Aorta (tissue), 5 donors: Measurements from ENCODE around the gene FAM83F. TPM values are rescaled to one million over a fixed set of nuclear protein-coding genes. Genes with fewer than 3 reads are reported as not detected.
"Not testable (repeated sequence)": the region's sequence is repeated elsewhere in the genome, so short reads cannot be mapped to it uniquely, and the experiment has no call there.

Experiments
- ATAC-seq: fragments of 200-7000 bp; cut with Tn5 transposase; one replicate; pipeline ENCODE4 v1.9.1; 2022; ENCODE audit warnings: moderate library complexity; ENCODE audit not compliant: low FRiP score
- DNase-seq, 2 donors: peaks; one replicate each; pipeline ENCODE4 v3.0.0-alpha.2; 2020
- H3K27ac ChIP-seq, 2 donors: one replicate each; pipeline ENCODE4 v1.5.1; 2013; ENCODE audit warnings: low read length in 2 of 2, mild to moderate bottlenecking in 2 of 2, moderate library complexity in 2 of 2, control low read depth in 1 of 2, inconsistent platforms in 1 of 2, low read depth in 1 of 2
- H3K27me3 ChIP-seq, 2 donors: one replicate each; pipeline ENCODE4 v1.6.1; 2013; ENCODE audit warnings: control low read depth in 1 of 2, low read length in 1 of 2, mild to moderate bottlenecking in 1 of 2, moderate library complexity in 1 of 2; ENCODE audit not compliant: insufficient read depth in 2 of 2, control insufficient read depth in 1 of 2
- H3K36me3 ChIP-seq, 2 donors: one replicate each; pipeline ENCODE4 v1.6.1; 2013; ENCODE audit warnings: control low read depth in 1 of 2, low read length in 1 of 2, mild to moderate bottlenecking in 1 of 2; ENCODE audit not compliant: insufficient read depth in 2 of 2, control insufficient read depth in 1 of 2
- H3K4me1 ChIP-seq, 2 donors: one replicate each; pipeline ENCODE4 v1.6.1; 2013; ENCODE audit warnings: low read length in 2 of 2, control low read depth in 1 of 2, mild to moderate bottlenecking in 1 of 2, moderate library complexity in 1 of 2; ENCODE audit not compliant: insufficient read depth in 2 of 2, control insufficient read depth in 1 of 2
- H3K4me3 ChIP-seq, 2 donors: one replicate each; pipeline ENCODE4 v1.5.1; 2013; ENCODE audit warnings: low read length in 2 of 2, control low read depth in 1 of 2, mild to moderate bottlenecking in 1 of 2
- H3K9me3 ChIP-seq: one replicate; pipeline ENCODE4 v1.6.1; 2013; ENCODE audit warnings: mild to moderate bottlenecking, low read length; ENCODE audit not compliant: control insufficient read depth
- WGBS, 2 donors: extraction: QIAGEN DNeasy Blood & Tissue Kit; methylation state at CpG; one replicate each; pipeline ENCODE4 v1.1.7; 2013; 5-methylcytosine and 5-hydroxymethylcytosine counted together
- intact Hi-C, 2 donors: fragments of 100-400 bp; cut with DNase I; formaldehyde crosslinking; loops; one replicate each; pipeline versions ENCODE4 v1.14.2 to v1.15.0; 2022
- long read RNA-seq, 2 donors: library from polyadenylated mRNA; unstranded; transcript quantifications; one replicate each; pipeline ENCODE4 v2.0.0, GENCODE V29; 2020 to 2021
- polyA plus RNA-seq, 2 donors: library from polyadenylated mRNA; stranded (reverse); fragments of 200-250 nt; gene quantifications; one replicate each; pipeline ENCODE4 v1.2.3, GENCODE V29; 2013
- total RNA-seq, 2 donors: library from RNA; stranded (reverse); fragmentation: NEBNext Ultra II Directional; extraction: Animal tissue kit (Norgen Biotek cat#: 25700); gene quantifications; one replicate each; pipeline ENCODE4 v1.2.1, GENCODE V29; 2021
- donor health status: healthy with polysubstance abuse.
- donor health status: Bipolar disorder and iron deficiency.
- donor health status: DM: no; HTN: no; CAD: no.
- donor health status: DM: no; HTN: no; CAD: no.
- donor health status: DM: yes; HTN: yes; CAD: no.

The FAM83F gene
- total RNA-seq (under 1 TPM; 0.15 to 0.84 TPM), polyA plus RNA-seq (under 1 TPM in 1 of 2 donors, not detected in 1; 0.88 TPM)
- long read RNA-seq, donor 1 = 0 reads
- long read RNA-seq, donor 2, full-length matches to known transcripts = 1 of 1 reads
- long read RNA-seq, donor 2, partial matches to known transcripts = 0 of 1 reads
- long read RNA-seq, donor 2, other reads (novel, unspliced or antisense) = 0 of 1 reads

GRCh38 chr22:39994566-39995392 is at the start of gene FAM83F:
Gene FAM83F (plus strand): TSS chr22:39994954. CDS start chr22:39995043, 89 bp downstream.
- H3K36me3 ChIP-seq = no peaks in the 10 kb centered on the region
- WGBS, 2 donors = 4 to 7% methylated on average over 50 to 115 of the region's 115 CpGs
- H3K4me3 ChIP-seq = no peak within 1 kb of the TSS
- intact Hi-C loops = no loop called here
- H3K9me3 ChIP-seq = no peaks in the 10 kb centered on the region
- no peak within 1 kb of the TSS for H3K27ac ChIP-seq
- no peaks in the 10 kb centered on the region for H3K4me1 ChIP-seq
- H3K27me3 ChIP-seq = no peaks in the 10 kb centered on the region
- DNase-seq (peak in 1 of 2 donors; percentile 74), ATAC-seq (peak; percentile 9)

GRCh38 chr22:39946126-39946502 is 48.6 kb upstream of the FAM83F start:
- H3K27me3 ChIP-seq = no peaks in the 10 kb centered on the region
- intact Hi-C loops = no loop called here
- H3K36me3 ChIP-seq = no peaks in the 10 kb centered on the region
- 92 to 94% methylated on average over 4 of the region's 4 CpGs for WGBS, 2 donors
- no peak overlapping the region for H3K27ac ChIP-seq
- H3K4me3 ChIP-seq = no peak overlapping the region
- ATAC-seq (no peak), DNase-seq (no peak)
- H3K9me3 ChIP-seq = no peaks in the 10 kb centered on the region
- H3K4me1 ChIP-seq = no peaks in the 10 kb centered on the region

GRCh38 chr22:39946503-39947219 is 48.1 kb upstream of the FAM83F start:
- no peak for DNase-seq
- intact Hi-C loops = no loop called here
- WGBS, 2 donors = 45 to 48% methylated on average over 8 of the region's 8 CpGs
- no peaks in the 10 kb centered on the region for H3K4me1 ChIP-seq
- ATAC-seq = no peak
- no peak overlapping the region for H3K4me3 ChIP-seq
- H3K27me3 ChIP-seq = no peaks in the 10 kb centered on the region
- H3K9me3 ChIP-seq = no peaks in the 10 kb centered on the region
- H3K36me3 ChIP-seq = no peaks in the 10 kb centered on the region
- no peak overlapping the region for H3K27ac ChIP-seq

- ATAC-seq (no peak), DNase-seq (no peak)
- Histone ChIP-seq H3K36me3 (no peaks in the 10 kb centered on the region), H3K9me3 (no peaks in the 10 kb centered on the region), H3K4me3 (no peak overlapping the region), H3K27me3 (no peaks in the 10 kb centered on the region), H3K4me1 (no peaks in the 10 kb centered on the region), H3K27ac (no peak overlapping the region)
- intact Hi-C loops = no loop called here
- 86 to 87% methylated on average over 8 of the region's 8 CpGs for WGBS, 2 donors
Measured at GRCh38 chr22:39947220-39948216, 47.2 kb upstream of the FAM83F start.

GRCh38 chr22:39949964-39950737 is 44.6 kb upstream of the FAM83F start:
- H3K27ac ChIP-seq = no peak overlapping the region
- intact Hi-C loops = no loop called here
- no peak overlapping the region for H3K4me3 ChIP-seq
- WGBS, 2 donors = 68 to 76% methylated on average over 8 of the region's 8 CpGs
- H3K27me3 ChIP-seq = no peaks in the 10 kb centered on the region
- H3K4me1 ChIP-seq = no peaks in the 10 kb centered on the region
- ATAC-seq = no peak
- H3K36me3 ChIP-seq = no peaks in the 10 kb centered on the region
- H3K9me3 ChIP-seq = no peaks in the 10 kb centered on the region
- no peak for DNase-seq

- DNase-seq, H3K9me3 ChIP-seq, H3K27ac ChIP-seq, H3K4me3 ChIP-seq, H3K27me3 ChIP-seq, H3K36me3 ChIP-seq, intact Hi-C loops, ATAC-seq, H3K4me1 ChIP-seq: not testable (repeated sequence)
- 74 to 78% methylated on average over 11 of the region's 11 CpGs for WGBS, 2 donors
Measured at GRCh38 chr22:39951603-39952293, 43.0 kb upstream of the FAM83F start.

GRCh38 chr22:39952347-39952746 is 42.4 kb upstream of the FAM83F start:
- 27 to 29% methylated on average over 6 of the region's 6 CpGs for WGBS, 2 donors

More at GRCh38 chr22:39952347-39952746, 42.4 kb upstream of the FAM83F start:
- no peak overlapping the region for H3K27ac ChIP-seq
- H3K4me3 ChIP-seq = no peak overlapping the region
- intact Hi-C loops = no loop called here
- no peak for DNase-seq
- H3K36me3 ChIP-seq = no peaks in the 10 kb centered on the region
- no peak for ATAC-seq
- no peaks in the 10 kb centered on the region for H3K4me1 ChIP-seq
- no peaks in the 10 kb centered on the region for H3K9me3 ChIP-seq
- no peaks in the 10 kb centered on the region for H3K27me3 ChIP-seq
